ENCODE measurements around the gene SCRN1. TPM values are rescaled to one million over a fixed set of nuclear protein-coding genes. Genes with fewer than 3 reads are reported as not detected.

SCRN1 gene
- total and polyA plus RNA-seq, 3 experiments from 2014 or later, result 3.5 to 13.9 (median 4.3) TPM

- Histone ChIP-seq H3K36me3 (ENCODE audit: insufficient read depth, low read length) (no peaks in the 10 kb centered on the region), H3K4me1 (ENCODE audit: insufficient read depth, low read length) (no peaks in the 10 kb centered on the region), H3K9me3 (ENCODE audit: low read length) (no peaks in the 10 kb centered on the region), H3K4me3 (ENCODE audit: low read length) (no peak overlapping the region), H3K27me3 (ENCODE audit: insufficient read depth, low read length, poor library complexity, severe bottlenecking) (no peaks in the 10 kb centered on the region), H3K27ac (ENCODE audit: low read depth, low read length) (no peak overlapping the region)
- H3K4me1 Mint-ChIP-seq, result no peaks in the 10 kb centered on the region
- no peak for DNase-seq
- H3K9me3 Mint-ChIP-seq, result no peaks in the 10 kb centered on the region
- peaks cover 12 to 33% of the 10 kb centered on the region in 2 donors for H3K27me3 Mint-ChIP-seq
- CTCF ChIA-PET, result no interaction called here
- POLR2A ChIA-PET, result no interaction called here
- no peak overlapping the region for H3K4me3 Mint-ChIP-seq
- H3K27ac Mint-ChIP-seq, result no peak overlapping the region
- no peaks in the 10 kb centered on the region for H3K36me3 Mint-ChIP-seq
These were observed 70.8 kb downstream of the SCRN1 start for GRCh38 chr7:29918850-29919249.

GRCh38 chr7:29917641-29918040, 72.0 kb downstream of the SCRN1 start:
- H3K4me3 ChIP-seq (ENCODE audit: low read length), result no peak overlapping the region
- H3K27ac ChIP-seq (ENCODE audit: low read depth, low read length), result no peak overlapping the region
- Mint-ChIP-seq H3K4me1 (no peaks in the 10 kb centered on the region), H3K9me3 (no peaks in the 10 kb centered on the region), H3K27ac (no peak overlapping the region), H3K36me3 (no peaks in the 10 kb centered on the region), H3K4me3 (no peak overlapping the region), H3K27me3 (peaks cover 10 to 28% of the 10 kb centered on the region in 2 donors)
- no peaks in the 10 kb centered on the region for H3K4me1 ChIP-seq (ENCODE audit: insufficient read depth, low read length)
- no peaks in the 10 kb centered on the region for H3K27me3 ChIP-seq (ENCODE audit: insufficient read depth, low read length, poor library complexity, severe bottlenecking)
- ChIA-PET POLR2A (no interaction called here), CTCF (no interaction called here)
- no peaks in the 10 kb centered on the region for H3K36me3 ChIP-seq (ENCODE audit: insufficient read depth, low read length)
- DNase-seq, result no peak
- no peaks in the 10 kb centered on the region for H3K9me3 ChIP-seq (ENCODE audit: low read length)

- Histone ChIP-seq H3K36me3 (ENCODE audit: insufficient read depth, low read length) (no peaks in the 10 kb centered on the region), H3K27me3 (ENCODE audit: insufficient read depth, low read length, poor library complexity, severe bottlenecking) (no peaks in the 10 kb centered on the region), H3K27ac (ENCODE audit: low read depth, low read length) (no peak overlapping the region), H3K4me1 (ENCODE audit: insufficient read depth, low read length) (no peaks in the 10 kb centered on the region), H3K4me3 (ENCODE audit: low read length) (no peak overlapping the region), H3K9me3 (ENCODE audit: low read length) (no peaks in the 10 kb centered on the region)
- Mint-ChIP-seq H3K4me1 (no peaks in the 10 kb centered on the region), H3K36me3 (no peaks in the 10 kb centered on the region), H3K4me3 (no peak overlapping the region), H3K27ac (no peak overlapping the region), H3K27me3 (peaks cover 13 to 28% of the 10 kb centered on the region in 2 donors), H3K9me3 (no peaks in the 10 kb centered on the region)
- POLR2A ChIA-PET, result no interaction called here
- CTCF ChIA-PET, result interaction anchor here (1.4 kb wide), 1 partner anchor 994 kb away, joined by 4 read pairs; no protein-coding TSS in a partner anchor
- DNase-seq, result no peak
These were observed 74.0 kb downstream of the SCRN1 start for GRCh38 chr7:29915481-29916215.

- Histone ChIP-seq H3K9me3 (ENCODE audit: low read length) (no peaks in the 10 kb centered on the region), H3K4me1 (ENCODE audit: insufficient read depth, low read length) (no peaks in the 10 kb centered on the region), H3K4me3 (ENCODE audit: low read length) (no peak overlapping the region), H3K27ac (ENCODE audit: low read depth, low read length) (no peak overlapping the region), H3K27me3 (ENCODE audit: insufficient read depth, low read length, poor library complexity, severe bottlenecking) (no peaks in the 10 kb centered on the region), H3K36me3 (ENCODE audit: insufficient read depth, low read length) (no peaks in the 10 kb centered on the region)
- Mint-ChIP-seq H3K4me3 (no peak overlapping the region), H3K4me1 (no peaks in the 10 kb centered on the region), H3K9me3 (no peaks in the 10 kb centered on the region), H3K36me3 (no peaks in the 10 kb centered on the region), H3K27ac (no peak overlapping the region), H3K27me3 (peaks cover 15 to 32% of the 10 kb centered on the region in 2 donors)
- ChIA-PET CTCF (interaction anchor here (1.2 kb wide), 1 partner anchor 15 kb away, joined by 3 read pairs; no protein-coding TSS in a partner anchor), POLR2A (no interaction called here)
- no peak for DNase-seq
These were observed 75.4 kb downstream of the SCRN1 start for GRCh38 chr7:29914180-29914579.

GRCh38 chr7:29906200-29907022, 83.2 kb downstream of the SCRN1 start:
- peaks cover 10 to 31% of the 10 kb centered on the region in 2 donors for H3K27me3 Mint-ChIP-seq
- POLR2A ChIA-PET, result no interaction called here
- Histone ChIP-seq H3K9me3 (ENCODE audit: low read length) (peaks cover 9% of the 10 kb centered on the region), H3K4me1 (ENCODE audit: insufficient read depth, low read length) (no peaks in the 10 kb centered on the region), H3K36me3 (ENCODE audit: insufficient read depth, low read length) (no peaks in the 10 kb centered on the region), H3K27me3 (ENCODE audit: insufficient read depth, low read length, poor library complexity, severe bottlenecking) (no peaks in the 10 kb centered on the region), H3K4me3 (ENCODE audit: low read length) (no peak overlapping the region), H3K27ac (ENCODE audit: low read depth, low read length) (no peak overlapping the region)
- H3K9me3 Mint-ChIP-seq, result peaks cover 26 to 38% (median 34%) of the 10 kb centered on the region in 5 donors
- no peak overlapping the region for H3K27ac Mint-ChIP-seq
- DNase-seq, result no peak
- CTCF ChIA-PET, result no interaction called here
- H3K4me3 Mint-ChIP-seq, result no peak overlapping the region
- H3K36me3 Mint-ChIP-seq, result peaks cover 0 to 30% (median 0%) of the 10 kb centered on the region in 3 donors
- no peaks in the 10 kb centered on the region for H3K4me1 Mint-ChIP-seq

- H3K36me3 ChIP-seq (ENCODE audit: insufficient read depth, low read length), result no peaks in the 10 kb centered on the region
- no peak overlapping the region for H3K27ac ChIP-seq (ENCODE audit: low read depth, low read length)
- no peak for DNase-seq
- H3K9me3 Mint-ChIP-seq, result peaks cover 6 to 20% (median 14%) of the 10 kb centered on the region in 5 donors
- ChIA-PET CTCF (no interaction called here), POLR2A (no interaction called here)
- H3K4me1 ChIP-seq (ENCODE audit: insufficient read depth, low read length), result no peaks in the 10 kb centered on the region
- no peak overlapping the region for H3K27ac Mint-ChIP-seq
- H3K9me3 ChIP-seq (ENCODE audit: low read length), result no peaks in the 10 kb centered on the region
- peaks cover 0 to 13% (median 0%) of the 10 kb centered on the region in 3 donors for H3K36me3 Mint-ChIP-seq
- no peak overlapping the region for H3K4me3 ChIP-seq (ENCODE audit: low read length)
- H3K27me3 Mint-ChIP-seq, result peaks cover 8 to 46% of the 10 kb centered on the region in 2 donors
- no peaks in the 10 kb centered on the region for H3K4me1 Mint-ChIP-seq
- H3K4me3 Mint-ChIP-seq, result no peak overlapping the region
- no peaks in the 10 kb centered on the region for H3K27me3 ChIP-seq (ENCODE audit: insufficient read depth, low read length, poor library complexity, severe bottlenecking)
These were observed 88.9 kb downstream of the SCRN1 start for GRCh38 chr7:29900745-29901144.

GRCh38 chr7:29898301-29898700, 91.3 kb downstream of the SCRN1 start:
- Mint-ChIP-seq H3K36me3 (peaks cover 0 to 7% (median 0%) of the 10 kb centered on the region in 3 donors), H3K4me3 (no peak overlapping the region), H3K4me1 (no peaks in the 10 kb centered on the region), H3K9me3 (peaks cover 0 to 9% (median 2%) of the 10 kb centered on the region in 5 donors), H3K27ac (no peak overlapping the region), H3K27me3 (peaks cover 9 to 47% of the 10 kb centered on the region in 2 donors)
- no peak overlapping the region for H3K4me3 ChIP-seq (ENCODE audit: low read length)
- no peaks in the 10 kb centered on the region for H3K9me3 ChIP-seq (ENCODE audit: low read length)
- POLR2A ChIA-PET, result no interaction called here
- H3K27ac ChIP-seq (ENCODE audit: low read depth, low read length), result no peak overlapping the region
- no peaks in the 10 kb centered on the region for H3K27me3 ChIP-seq (ENCODE audit: insufficient read depth, low read length, poor library complexity, severe bottlenecking)
- CTCF ChIA-PET, result no interaction called here
- no peak for DNase-seq
- H3K4me1 ChIP-seq (ENCODE audit: insufficient read depth, low read length), result no peaks in the 10 kb centered on the region
- no peaks in the 10 kb centered on the region for H3K36me3 ChIP-seq (ENCODE audit: insufficient read depth, low read length)

GRCh38 chr7:29896685-29897411, 92.8 kb downstream of the SCRN1 start:
- ChIA-PET POLR2A (no interaction called here), CTCF (no interaction called here)
- no peaks in the 10 kb centered on the region for H3K4me1 Mint-ChIP-seq
- peak overlapping the region in 1 of 8 donors; percentile 51 for H3K27ac Mint-ChIP-seq
- no peak for DNase-seq
- Histone ChIP-seq H3K27me3 (ENCODE audit: insufficient read depth, low read length, poor library complexity, severe bottlenecking) (no peaks in the 10 kb centered on the region), H3K36me3 (ENCODE audit: insufficient read depth, low read length) (no peaks in the 10 kb centered on the region), H3K27ac (ENCODE audit: low read depth, low read length) (no peak overlapping the region), H3K4me1 (ENCODE audit: insufficient read depth, low read length) (no peaks in the 10 kb centered on the region), H3K9me3 (ENCODE audit: low read length) (no peaks in the 10 kb centered on the region), H3K4me3 (ENCODE audit: low read length) (no peak overlapping the region)
- peaks cover 0 to 7% (median 0%) of the 10 kb centered on the region in 3 donors for H3K36me3 Mint-ChIP-seq
- peaks cover 9 to 44% of the 10 kb centered on the region in 2 donors for H3K27me3 Mint-ChIP-seq
- H3K9me3 Mint-ChIP-seq, result peaks cover 0 to 9% (median 2%) of the 10 kb centered on the region in 5 donors
- no peak overlapping the region for H3K4me3 Mint-ChIP-seq
